Measurements from ENCODE around the gene C9orf78.

C9orf78 gene

GRCh38 chr9:129848712-129849441 is 13.8 kb upstream of the C9orf78 start:
- H3K27ac Mint-ChIP-seq (ENCODE audit: low read depth), result no peak overlapping the region
- no peaks in the 10 kb centered on the region for H3K9me3 Mint-ChIP-seq
- ATAC-seq (replicated peaks; ENCODE audit: extremely low read depth, poor library complexity, severe bottlenecking) (no peak), DNase-seq (ENCODE audit: low spot score in 2 of 2) (no peak)
- H3K27me3 Mint-ChIP-seq, result no peaks in the 10 kb centered on the region
- H3K4me3 Mint-ChIP-seq, result no peak overlapping the region
- peaks cover 35% of the 10 kb centered on the region for H3K36me3 Mint-ChIP-seq (ENCODE audit: insufficient read depth)
- H3K4me1 Mint-ChIP-seq, result peaks cover 20% of the 10 kb centered on the region

GRCh38 chr9:129845373-129845772 is 10.3 kb upstream of the C9orf78 start:
- H3K9me3 Mint-ChIP-seq, result no peaks in the 10 kb centered on the region
- DNase-seq (ENCODE audit: low spot score in 2 of 2) (no peak), ATAC-seq (replicated peaks; ENCODE audit: extremely low read depth, poor library complexity, severe bottlenecking) (no peak)
- no peaks in the 10 kb centered on the region for H3K27me3 Mint-ChIP-seq
- H3K36me3 Mint-ChIP-seq (ENCODE audit: insufficient read depth), result peaks cover 22% of the 10 kb centered on the region
- H3K4me1 Mint-ChIP-seq, result peaks cover 17% of the 10 kb centered on the region
- H3K27ac Mint-ChIP-seq (ENCODE audit: low read depth), result no peak overlapping the region
- H3K4me3 Mint-ChIP-seq, result no peak overlapping the region

- Mint-ChIP-seq H3K27ac (ENCODE audit: low read depth) (no peak overlapping the region), H3K4me3 (no peak overlapping the region), H3K27me3 (no peaks in the 10 kb centered on the region), H3K4me1 (peaks cover 39% of the 10 kb centered on the region), H3K36me3 (ENCODE audit: insufficient read depth) (peaks cover 15% of the 10 kb centered on the region), H3K9me3 (no peaks in the 10 kb centered on the region)
- no peak for DNase-seq (ENCODE audit: low spot score in 2 of 2)
- ATAC-seq (replicated peaks; ENCODE audit: extremely low read depth, poor library complexity, severe bottlenecking), result no peak
Measured at GRCh38 chr9:129841071-129841470, 6.0 kb upstream of the C9orf78 start.

GRCh38 chr9:129840034-129840433 is 5.0 kb upstream of the C9orf78 start:
- Mint-ChIP-seq H3K27ac (ENCODE audit: low read depth) (no peak overlapping the region), H3K36me3 (ENCODE audit: insufficient read depth) (peaks cover 19% of the 10 kb centered on the region), H3K27me3 (no peaks in the 10 kb centered on the region), H3K4me1 (peaks cover 41% of the 10 kb centered on the region), H3K4me3 (no peak overlapping the region), H3K9me3 (no peaks in the 10 kb centered on the region)
- DNase-seq (ENCODE audit: low spot score in 2 of 2) (no peak), ATAC-seq (replicated peaks; ENCODE audit: extremely low read depth, poor library complexity, severe bottlenecking) (no peak)

GRCh38 chr9:129839324-129840023 is 4.4 kb upstream of the C9orf78 start:
- Mint-ChIP-seq H3K27me3 (no peaks in the 10 kb centered on the region), H3K4me3 (no peak overlapping the region), H3K27ac (ENCODE audit: low read depth) (peak overlapping the region; percentile 3), H3K9me3 (no peaks in the 10 kb centered on the region), H3K4me1 (peaks cover 46% of the 10 kb centered on the region), H3K36me3 (ENCODE audit: insufficient read depth) (peaks cover 23% of the 10 kb centered on the region)
- ATAC-seq (replicated peaks; ENCODE audit: extremely low read depth, poor library complexity, severe bottlenecking) (no peak), DNase-seq (ENCODE audit: low spot score in 2 of 2) (no peak)

- DNase-seq (ENCODE audit: low spot score in 2 of 2) (no peak), ATAC-seq (replicated peaks; ENCODE audit: extremely low read depth, poor library complexity, severe bottlenecking) (no peak)
- H3K9me3 Mint-ChIP-seq, result no peaks in the 10 kb centered on the region
- H3K27me3 Mint-ChIP-seq, result no peaks in the 10 kb centered on the region
- H3K27ac Mint-ChIP-seq (ENCODE audit: low read depth), result peak overlapping the region; percentile 3
- H3K4me1 Mint-ChIP-seq, result peaks cover 53% of the 10 kb centered on the region
- H3K36me3 Mint-ChIP-seq (ENCODE audit: insufficient read depth), result peaks cover 26% of the 10 kb centered on the region
- peak overlapping the region; percentile 33 for H3K4me3 Mint-ChIP-seq
Measured at GRCh38 chr9:129838707-129839259, 3.7 kb upstream of the C9orf78 start.

GRCh38 chr9:129836311-129837007 is 1.4 kb upstream of the C9orf78 start:
- Mint-ChIP-seq H3K4me3 (peak overlapping the region; percentile 97), H3K36me3 (ENCODE audit: insufficient read depth) (peaks cover 40% of the 10 kb centered on the region), H3K9me3 (no peaks in the 10 kb centered on the region), H3K27ac (ENCODE audit: low read depth) (peak overlapping the region; percentile 97), H3K4me1 (peaks cover 60% of the 10 kb centered on the region), H3K27me3 (no peaks in the 10 kb centered on the region)
- no peak for ATAC-seq (replicated peaks; ENCODE audit: extremely low read depth, poor library complexity, severe bottlenecking)
- no peak for DNase-seq (ENCODE audit: low spot score in 2 of 2)

GRCh38 chr9:129835860-129836223 is 767 bp upstream of the C9orf78 start:
- ATAC-seq (replicated peaks; ENCODE audit: extremely low read depth, poor library complexity, severe bottlenecking) (no peak), DNase-seq (ENCODE audit: low spot score in 2 of 2) (no peak)
- H3K36me3 Mint-ChIP-seq (ENCODE audit: insufficient read depth), result peaks cover 42% of the 10 kb centered on the region
- H3K27me3 Mint-ChIP-seq, result no peaks in the 10 kb centered on the region
- no peaks in the 10 kb centered on the region for H3K9me3 Mint-ChIP-seq
- H3K4me1 Mint-ChIP-seq, result peaks cover 55% of the 10 kb centered on the region
- H3K27ac Mint-ChIP-seq (ENCODE audit: low read depth), result peak overlapping the region; percentile 97
- peak overlapping the region; percentile 97 for H3K4me3 Mint-ChIP-seq

- ATAC-seq (replicated peaks; ENCODE audit: extremely low read depth, poor library complexity, severe bottlenecking) (peak; percentile 43), DNase-seq (ENCODE audit: low spot score in 2 of 2) (peak in 1 of 2 donors; percentile 37)
- Mint-ChIP-seq H3K4me3 (peak overlapping the region; percentile 97), H3K9me3 (no peaks in the 10 kb centered on the region), H3K27me3 (no peaks in the 10 kb centered on the region), H3K36me3 (ENCODE audit: insufficient read depth) (peaks cover 53% of the 10 kb centered on the region), H3K4me1 (peaks cover 54% of the 10 kb centered on the region), H3K27ac (ENCODE audit: low read depth) (peak overlapping the region; percentile 97)
Measured at GRCh38 chr9:129834489-129835127, 467 bp downstream of the C9orf78 start.

- Mint-ChIP-seq H3K9me3 (no peaks in the 10 kb centered on the region), H3K4me3 (peak overlapping the region; percentile 97), H3K27me3 (no peaks in the 10 kb centered on the region), H3K27ac (ENCODE audit: low read depth) (peak overlapping the region; percentile 97), H3K36me3 (ENCODE audit: insufficient read depth) (peaks cover 67% of the 10 kb centered on the region), H3K4me1 (peaks cover 41% of the 10 kb centered on the region)
- DNase-seq (ENCODE audit: low spot score in 2 of 2) (no peak), ATAC-seq (replicated peaks; ENCODE audit: extremely low read depth, poor library complexity, severe bottlenecking) (no peak)
Measured at GRCh38 chr9:129832982-129833381, 2.1 kb downstream of the C9orf78 start.

- DNase-seq (ENCODE audit: low spot score in 2 of 2) (no peak), ATAC-seq (replicated peaks; ENCODE audit: extremely low read depth, poor library complexity, severe bottlenecking) (no peak)
- Mint-ChIP-seq H3K4me3 (no peak overlapping the region), H3K4me1 (peaks cover 9% of the 10 kb centered on the region), H3K9me3 (no peaks in the 10 kb centered on the region), H3K27me3 (no peaks in the 10 kb centered on the region), H3K27ac (ENCODE audit: low read depth) (no peak overlapping the region), H3K36me3 (ENCODE audit: insufficient read depth) (peaks cover 65% of the 10 kb centered on the region)
Measured at GRCh38 chr9:129828969-129829368, 6.1 kb downstream of the C9orf78 start.

- no peaks in the 10 kb centered on the region for H3K27me3 Mint-ChIP-seq
- no peak for ATAC-seq (replicated peaks; ENCODE audit: extremely low read depth, poor library complexity, severe bottlenecking)
- H3K9me3 Mint-ChIP-seq, result no peaks in the 10 kb centered on the region
- DNase-seq (ENCODE audit: low spot score in 2 of 2), result no peak
- H3K4me1 Mint-ChIP-seq, result peaks cover 2% of the 10 kb centered on the region
- no peak overlapping the region for H3K27ac Mint-ChIP-seq (ENCODE audit: low read depth)
- H3K4me3 Mint-ChIP-seq, result no peak overlapping the region
- H3K36me3 Mint-ChIP-seq (ENCODE audit: insufficient read depth), result peaks cover 60% of the 10 kb centered on the region
Measured at GRCh38 chr9:129828051-129828450, 7.0 kb downstream of the C9orf78 start.

Data from central memory CD8-positive, alpha-beta T cell (primary cell).